ENCODE results near the gene ABLIM3. TPM values are rescaled to one million over a fixed set of nuclear protein-coding genes. Genes with fewer than 3 reads are reported as not detected.
"Not testable (repeated sequence)": the region's sequence is repeated elsewhere in the genome, so short reads cannot be mapped to it uniquely, and the experiment has no call there.

Gene ABLIM3
- total RNA-seq, 2 experiments from 2014 or later, result not detected

DNA sequence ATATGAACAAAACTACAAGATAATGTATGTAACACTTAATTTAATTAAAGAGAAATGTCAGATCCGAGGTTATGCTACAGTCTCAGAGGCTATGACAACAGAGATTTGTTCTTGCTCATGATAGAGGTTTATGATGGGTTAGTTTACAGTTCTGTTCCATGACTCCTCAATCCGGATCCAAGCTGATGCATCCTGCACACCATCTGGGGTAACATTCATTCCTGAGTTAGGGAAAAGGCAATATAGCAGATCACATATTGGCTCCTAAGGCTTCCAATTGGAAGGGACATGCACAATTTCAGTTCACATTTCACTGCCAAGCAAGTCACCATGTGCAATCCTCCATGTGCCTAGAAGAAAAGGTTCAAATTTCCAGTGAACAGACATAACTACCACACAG is 40.4 kb downstream of the ABLIM3 start:
- H3K4me3 Mint-ChIP-seq, result no peak overlapping the region
- ChIA-PET CTCF (interaction anchor here (1.5 kb wide), 1 partner anchor 41 kb away, joined by 4 read pairs; the partner anchor contains the start of gene ABLIM3), POLR2A (no interaction called here)
- DNase-seq, result no peak
- H3K27ac Mint-ChIP-seq, result no peak overlapping the region
- no peak for ATAC-seq
- no peaks in the 10 kb centered on the region for H3K36me3 Mint-ChIP-seq (ENCODE audit: low read depth)
- H3K4me1 Mint-ChIP-seq (ENCODE audit: low read depth), result no peaks in the 10 kb centered on the region
- no peaks in the 10 kb centered on the region for H3K9me3 Mint-ChIP-seq (ENCODE audit: insufficient read depth)
- H3K27me3 Mint-ChIP-seq (ENCODE audit: low read depth), result peaks cover 21% of the 10 kb centered on the region

DNA sequence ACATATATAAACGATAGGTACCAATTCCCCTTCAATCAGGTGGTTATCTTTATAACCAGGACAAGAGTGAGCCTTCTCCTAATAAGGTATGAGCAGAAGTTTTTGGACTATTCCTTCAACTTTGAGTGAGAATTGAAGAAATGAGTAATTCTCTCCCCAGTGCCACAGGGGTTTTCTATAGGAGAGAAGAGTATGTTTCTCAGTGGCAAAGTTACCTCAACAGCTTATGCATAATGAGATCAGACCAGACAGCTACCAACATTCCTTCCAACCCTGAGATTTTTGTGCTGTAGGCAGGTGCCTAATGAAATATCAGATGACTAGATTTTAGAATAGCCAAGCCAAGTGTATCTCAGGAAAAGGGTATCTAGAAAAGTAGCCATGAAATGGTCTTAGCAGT is 40.9 kb downstream of the ABLIM3 start:
- Mint-ChIP-seq H3K9me3 (ENCODE audit: insufficient read depth) (no peaks in the 10 kb centered on the region), H3K36me3 (ENCODE audit: low read depth) (no peaks in the 10 kb centered on the region), H3K4me1 (ENCODE audit: low read depth) (no peaks in the 10 kb centered on the region), H3K4me3 (no peak overlapping the region), H3K27me3 (ENCODE audit: low read depth) (peaks cover 21% of the 10 kb centered on the region), H3K27ac (no peak overlapping the region)
- ChIA-PET CTCF (interaction anchor here (1.5 kb wide), 1 partner anchor 41 kb away, joined by 4 read pairs; the partner anchor contains the start of gene ABLIM3), POLR2A (no interaction called here)
- DNase-seq, result no peak
- no peak for ATAC-seq

DNA sequence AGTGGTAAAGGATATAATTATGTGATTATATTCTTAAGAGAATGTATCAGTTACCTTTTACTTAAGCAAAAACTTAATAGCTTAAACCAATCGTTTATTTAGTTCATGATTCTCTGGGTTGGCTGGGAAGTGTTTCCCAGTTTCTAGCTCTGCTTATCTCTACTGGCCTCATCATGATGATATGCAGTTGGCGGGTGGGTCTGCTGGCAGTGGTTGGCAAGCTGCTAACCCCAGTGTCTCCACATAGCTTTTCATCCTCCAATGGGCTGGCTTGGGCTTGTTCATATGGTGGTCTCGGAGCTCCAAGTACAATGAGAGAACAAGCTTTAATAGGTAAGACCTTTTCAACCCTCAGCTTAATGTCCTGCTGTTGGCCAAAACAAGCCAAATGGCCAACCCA is 43.8 kb downstream of the ABLIM3 start:
- H3K27me3 Mint-ChIP-seq (ENCODE audit: low read depth), result peaks cover 23% of the 10 kb centered on the region
- ATAC-seq, result no peak
- no peak overlapping the region for H3K4me3 Mint-ChIP-seq
- ChIA-PET POLR2A (no interaction called here), CTCF (interaction anchor here (1.5 kb wide), 1 partner anchor 44 kb away, joined by 6 read pairs; the partner anchor contains the start of gene ABLIM3)
- H3K36me3 Mint-ChIP-seq (ENCODE audit: low read depth), result no peaks in the 10 kb centered on the region
- H3K4me1 Mint-ChIP-seq (ENCODE audit: low read depth), result no peaks in the 10 kb centered on the region
- DNase-seq, result no peak
- no peak overlapping the region for H3K27ac Mint-ChIP-seq
- no peaks in the 10 kb centered on the region for H3K9me3 Mint-ChIP-seq (ENCODE audit: insufficient read depth)

DNA sequence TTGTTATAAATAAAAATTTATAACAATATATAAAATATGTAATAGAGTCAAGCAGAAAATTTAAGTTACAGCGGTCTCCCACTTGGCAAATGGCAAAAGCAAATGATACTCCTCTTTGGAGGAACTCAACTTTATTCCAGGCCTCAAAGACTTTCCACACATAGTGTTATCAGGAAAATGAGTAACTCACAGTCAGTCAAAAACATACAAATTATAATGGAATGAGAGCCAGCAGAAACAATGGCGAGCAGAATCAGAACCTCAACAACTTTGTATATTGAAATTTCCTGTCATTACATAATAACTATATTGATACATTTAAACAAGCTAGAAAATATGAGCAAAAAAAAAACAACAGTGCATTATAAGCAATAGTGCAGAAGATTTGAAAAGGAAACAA is 45.2 kb downstream of the ABLIM3 start:
- H3K9me3 Mint-ChIP-seq (ENCODE audit: insufficient read depth), result no peaks in the 10 kb centered on the region
- no peaks in the 10 kb centered on the region for H3K4me1 Mint-ChIP-seq (ENCODE audit: low read depth)
- H3K36me3 Mint-ChIP-seq (ENCODE audit: low read depth), result no peaks in the 10 kb centered on the region
- DNase-seq (no peak), ATAC-seq (no peak)
- H3K27ac Mint-ChIP-seq, result no peak overlapping the region
- peaks cover 16% of the 10 kb centered on the region for H3K27me3 Mint-ChIP-seq (ENCODE audit: low read depth)
- ChIA-PET CTCF (no interaction called here), POLR2A (no interaction called here)
- no peak overlapping the region for H3K4me3 Mint-ChIP-seq

DNA sequence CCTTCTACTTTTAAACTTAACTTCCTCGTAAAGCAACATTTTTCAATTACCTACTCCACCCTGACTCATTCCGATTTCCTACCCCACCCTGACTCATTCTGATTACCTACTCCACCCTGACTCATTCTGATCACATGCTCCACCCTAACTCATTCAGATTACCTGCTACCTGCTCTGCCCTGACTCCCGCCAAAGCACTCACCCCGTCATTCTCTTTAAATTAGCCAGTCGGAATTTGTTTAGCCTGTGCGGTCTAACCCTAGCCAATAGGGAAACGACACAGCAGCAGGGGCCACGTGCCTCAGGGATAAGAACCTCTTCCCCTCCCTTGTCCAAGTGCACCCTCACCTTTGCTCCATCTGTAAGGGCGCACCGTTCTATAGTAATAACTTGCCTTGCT is 46.3 kb downstream of the ABLIM3 start:
- H3K27ac Mint-ChIP-seq; H3K36me3 Mint-ChIP-seq (ENCODE audit: low read depth): not testable (repeated sequence)

DNA sequence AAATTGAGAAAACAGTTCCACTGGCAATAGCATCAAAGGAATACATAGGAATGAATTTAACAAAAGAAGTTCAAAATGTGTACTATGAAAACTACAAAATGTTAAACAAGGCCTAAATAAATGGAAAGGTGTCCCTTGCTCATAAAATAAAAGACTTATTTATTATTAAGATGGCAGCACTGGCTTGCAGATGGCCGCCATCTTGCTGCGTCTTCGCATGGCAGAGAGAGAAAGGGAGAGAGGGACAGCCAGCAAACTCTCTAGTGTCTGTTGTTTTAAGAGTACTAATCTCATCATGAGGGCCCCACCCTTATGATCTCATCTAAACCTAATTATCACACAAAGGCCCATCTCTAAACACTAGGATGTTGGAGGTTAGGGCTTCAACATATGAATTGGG is 47.1 kb downstream of the ABLIM3 start:
- no peak overlapping the region for H3K4me3 Mint-ChIP-seq
- peaks cover 11% of the 10 kb centered on the region for H3K27me3 Mint-ChIP-seq (ENCODE audit: low read depth)
- POLR2A ChIA-PET, result no interaction called here
- DNase-seq, result no peak
- H3K27ac Mint-ChIP-seq, result no peak overlapping the region
- no peaks in the 10 kb centered on the region for H3K4me1 Mint-ChIP-seq (ENCODE audit: low read depth)
- H3K36me3 Mint-ChIP-seq (ENCODE audit: low read depth), result no peaks in the 10 kb centered on the region
- ATAC-seq, result no peak
- CTCF ChIA-PET, result no interaction called here
- H3K9me3 Mint-ChIP-seq (ENCODE audit: insufficient read depth), result no peaks in the 10 kb centered on the region

More for the DNA sequence above, 46.3 kb downstream of the ABLIM3 start:
- CTCF ChIA-PET; POLR2A ChIA-PET; DNase-seq; H3K4me3 Mint-ChIP-seq; ATAC-seq; H3K9me3 Mint-ChIP-seq (ENCODE audit: insufficient read depth); H3K4me1 Mint-ChIP-seq (ENCODE audit: low read depth): not testable (repeated sequence)
- peaks cover 11% of the 10 kb centered on the region for H3K27me3 Mint-ChIP-seq (ENCODE audit: low read depth)

DNA sequence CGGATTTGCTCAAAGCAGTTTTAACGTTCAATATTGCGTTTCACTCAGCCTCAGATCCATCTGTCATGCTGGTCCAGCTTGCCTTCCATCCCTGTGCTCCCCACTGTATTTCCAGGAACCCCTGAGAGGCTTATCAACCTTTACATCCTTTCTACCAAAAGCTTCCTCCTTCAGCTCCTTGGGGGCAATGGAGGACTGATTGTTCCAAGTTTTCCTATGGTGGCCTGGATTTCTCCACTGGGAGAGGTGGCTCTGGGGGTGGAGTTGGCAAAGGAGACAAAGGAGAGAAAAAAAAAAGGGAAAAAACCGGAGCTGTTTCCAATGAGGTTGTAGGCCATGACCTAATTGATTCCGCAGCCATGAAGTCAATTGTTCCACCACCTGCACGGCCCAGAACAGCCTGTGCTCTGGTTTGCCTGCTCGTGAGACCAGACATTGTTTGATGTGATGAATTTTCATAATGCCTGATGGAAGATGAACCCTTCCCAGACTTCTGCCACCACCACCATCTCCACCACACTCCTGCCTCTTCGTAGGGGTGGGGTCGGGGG is 54.1 kb downstream of the ABLIM3 start:
- ChIA-PET CTCF (no interaction called here), POLR2A (no interaction called here)
- Mint-ChIP-seq H3K27me3 (ENCODE audit: low read depth) (peaks cover 8% of the 10 kb centered on the region), H3K4me1 (ENCODE audit: low read depth) (no peaks in the 10 kb centered on the region), H3K9me3 (ENCODE audit: insufficient read depth) (no peaks in the 10 kb centered on the region), H3K4me3 (no peak overlapping the region), H3K27ac (no peak overlapping the region), H3K36me3 (ENCODE audit: low read depth) (no peaks in the 10 kb centered on the region)
- DNase-seq (no peak), ATAC-seq (no peak)

DNA sequence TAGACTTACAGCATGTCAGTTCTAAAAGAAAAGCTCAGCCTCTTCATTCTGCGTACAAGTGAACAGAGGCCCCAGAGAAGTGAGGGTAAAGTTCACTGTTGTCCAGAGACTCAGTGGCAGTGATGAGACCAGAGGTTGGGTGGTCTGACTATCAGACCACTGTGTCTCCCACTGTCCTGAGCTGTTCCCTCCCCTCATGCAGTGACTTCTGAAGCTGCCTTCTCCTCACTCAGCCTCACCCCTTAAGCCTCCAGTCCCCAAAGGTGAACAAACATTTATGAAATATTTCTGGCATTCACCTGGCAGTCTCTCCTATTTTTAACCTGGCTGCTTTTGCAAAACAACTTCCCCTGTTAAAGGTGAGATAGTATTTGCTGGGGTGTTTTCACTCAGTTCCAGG is 54.7 kb downstream of the ABLIM3 start:
- ATAC-seq (no peak), DNase-seq (no peak)
- Mint-ChIP-seq H3K9me3 (ENCODE audit: insufficient read depth) (no peaks in the 10 kb centered on the region), H3K27me3 (ENCODE audit: low read depth) (peaks cover 8% of the 10 kb centered on the region), H3K36me3 (ENCODE audit: low read depth) (no peaks in the 10 kb centered on the region), H3K27ac (no peak overlapping the region), H3K4me1 (ENCODE audit: low read depth) (no peaks in the 10 kb centered on the region), H3K4me3 (no peak overlapping the region)
- ChIA-PET CTCF (no interaction called here), POLR2A (no interaction called here)

DNA sequence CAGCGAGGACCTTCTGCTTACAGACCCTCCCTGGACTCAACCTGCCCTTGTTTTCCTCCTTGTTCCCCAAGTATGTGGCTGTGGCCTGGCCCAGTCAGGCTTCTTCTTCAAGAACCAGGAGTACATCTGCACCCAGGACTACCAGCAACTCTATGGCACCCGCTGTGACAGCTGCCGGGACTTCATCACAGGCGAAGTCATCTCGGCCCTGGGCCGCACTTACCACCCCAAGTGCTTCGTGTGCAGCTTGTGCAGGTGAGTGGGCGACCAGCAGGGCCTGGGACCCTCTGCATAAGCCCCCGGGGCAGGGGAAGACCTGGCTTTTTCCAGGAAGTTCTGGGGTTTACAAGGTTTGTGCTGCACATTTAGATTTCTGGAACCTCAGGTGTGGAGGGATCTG is 56.9 kb downstream of the ABLIM3 start:
- CTCF ChIA-PET, result no interaction called here
- ATAC-seq, result no peak

DNA sequence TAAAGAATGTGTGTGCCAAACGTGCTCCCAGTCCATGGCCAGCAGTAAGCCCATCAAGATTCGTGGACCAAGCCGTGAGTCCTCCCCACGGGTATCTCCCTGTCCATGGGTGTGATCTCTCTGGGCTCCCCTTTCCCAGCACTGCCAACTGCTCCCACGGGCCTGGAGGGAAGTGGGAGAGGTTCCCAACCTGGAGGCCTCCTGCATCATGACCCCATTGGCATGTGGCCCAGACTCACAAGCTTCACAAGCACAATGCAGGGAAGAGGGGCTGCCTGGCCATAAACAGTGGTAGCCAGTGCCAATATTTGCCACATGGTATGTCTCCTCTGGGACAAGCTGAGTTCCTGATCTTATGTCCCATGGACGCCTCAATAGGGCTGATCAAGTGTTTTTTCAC is 59.1 kb downstream of the ABLIM3 start:
- ATAC-seq, result no peak
- CTCF ChIA-PET, result no interaction called here
- POLR2A ChIA-PET, result no interaction called here
- H3K27me3 Mint-ChIP-seq (ENCODE audit: low read depth), result peaks cover under 1% of the 10 kb centered on the region
- no peak for DNase-seq
- H3K4me3 Mint-ChIP-seq, result no peak overlapping the region
- H3K4me1 Mint-ChIP-seq (ENCODE audit: low read depth), result no peaks in the 10 kb centered on the region
- H3K9me3 Mint-ChIP-seq (ENCODE audit: insufficient read depth), result no peaks in the 10 kb centered on the region
- H3K36me3 Mint-ChIP-seq (ENCODE audit: low read depth), result no peaks in the 10 kb centered on the region
- H3K27ac Mint-ChIP-seq, result no peak overlapping the region

More for the DNA sequence above, 56.9 kb downstream of the ABLIM3 start:
- POLR2A ChIA-PET, result no interaction called here
- H3K27me3 Mint-ChIP-seq (ENCODE audit: low read depth), result peaks cover 8% of the 10 kb centered on the region
- no peaks in the 10 kb centered on the region for H3K4me1 Mint-ChIP-seq (ENCODE audit: low read depth)
- H3K36me3 Mint-ChIP-seq (ENCODE audit: low read depth), result no peaks in the 10 kb centered on the region
- no peaks in the 10 kb centered on the region for H3K9me3 Mint-ChIP-seq (ENCODE audit: insufficient read depth)
- no peak overlapping the region for H3K4me3 Mint-ChIP-seq
- DNase-seq, result no peak
- no peak overlapping the region for H3K27ac Mint-ChIP-seq

DNA sequence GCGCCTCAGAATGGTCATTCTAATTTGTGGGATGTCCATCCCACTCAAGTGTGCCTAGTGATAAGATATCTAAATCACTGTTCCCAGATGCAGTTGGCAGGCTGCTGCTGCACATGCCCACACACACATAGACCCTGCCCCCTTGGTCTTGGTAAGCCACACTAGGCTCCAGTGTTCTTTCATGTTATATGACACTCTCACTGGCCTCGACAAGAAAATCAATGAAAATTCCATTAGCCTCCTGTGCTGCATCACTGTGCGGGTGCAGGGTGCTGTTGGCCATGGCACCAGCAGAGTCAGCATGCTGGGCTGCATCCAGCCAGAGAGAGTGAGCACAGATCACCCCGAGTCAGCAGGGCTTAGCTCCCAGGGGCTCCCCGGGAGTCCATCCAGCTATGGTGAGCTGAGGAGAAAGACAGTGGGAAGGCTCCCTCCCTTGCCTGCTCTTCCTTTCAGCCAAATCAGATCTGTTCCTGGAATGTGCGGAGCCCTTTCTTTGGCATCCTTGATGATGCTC is 59.9 kb downstream of the ABLIM3 start:
- no peak for DNase-seq
- POLR2A ChIA-PET, result no interaction called here
- no peak for ATAC-seq
- no peaks in the 10 kb centered on the region for H3K4me1 Mint-ChIP-seq (ENCODE audit: low read depth)
- no peaks in the 10 kb centered on the region for H3K9me3 Mint-ChIP-seq (ENCODE audit: insufficient read depth)
- H3K36me3 Mint-ChIP-seq (ENCODE audit: low read depth), result no peaks in the 10 kb centered on the region
- no peak overlapping the region for H3K27ac Mint-ChIP-seq
- no peak overlapping the region for H3K4me3 Mint-ChIP-seq
- CTCF ChIA-PET, result no interaction called here
- H3K27me3 Mint-ChIP-seq (ENCODE audit: low read depth), result no peaks in the 10 kb centered on the region

DNA sequence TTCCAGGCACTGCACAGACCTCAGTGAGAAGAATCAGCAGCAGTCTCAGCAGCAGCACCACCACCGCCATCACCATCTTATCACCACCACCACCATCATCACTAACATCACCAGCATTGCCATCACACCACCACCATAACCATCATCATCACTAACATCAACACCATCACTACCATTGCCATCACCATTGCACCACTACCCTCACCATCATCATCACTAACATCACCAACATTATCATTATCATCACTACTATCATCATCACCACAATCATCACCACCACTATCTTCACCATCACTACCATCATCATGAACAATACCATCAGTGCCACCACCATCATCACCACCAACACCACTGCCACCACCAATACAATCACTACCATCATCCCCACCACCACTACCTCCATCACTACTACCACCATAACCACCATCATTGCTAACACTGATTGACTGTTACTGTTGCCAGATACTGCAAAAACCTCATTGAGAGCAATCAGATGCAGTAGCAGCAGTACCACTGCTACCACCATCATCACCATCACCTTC is 61.7 kb downstream of the ABLIM3 start:
- Mint-ChIP-seq H3K4me3 (no peak overlapping the region), H3K36me3 (ENCODE audit: low read depth) (no peaks in the 10 kb centered on the region), H3K4me1 (ENCODE audit: low read depth) (no peaks in the 10 kb centered on the region), H3K27me3 (ENCODE audit: low read depth) (no peaks in the 10 kb centered on the region), H3K27ac (no peak overlapping the region), H3K9me3 (ENCODE audit: insufficient read depth) (no peaks in the 10 kb centered on the region)
- DNase-seq (no peak), ATAC-seq (no peak)
- ChIA-PET POLR2A (no interaction called here), CTCF (no interaction called here)

DNA sequence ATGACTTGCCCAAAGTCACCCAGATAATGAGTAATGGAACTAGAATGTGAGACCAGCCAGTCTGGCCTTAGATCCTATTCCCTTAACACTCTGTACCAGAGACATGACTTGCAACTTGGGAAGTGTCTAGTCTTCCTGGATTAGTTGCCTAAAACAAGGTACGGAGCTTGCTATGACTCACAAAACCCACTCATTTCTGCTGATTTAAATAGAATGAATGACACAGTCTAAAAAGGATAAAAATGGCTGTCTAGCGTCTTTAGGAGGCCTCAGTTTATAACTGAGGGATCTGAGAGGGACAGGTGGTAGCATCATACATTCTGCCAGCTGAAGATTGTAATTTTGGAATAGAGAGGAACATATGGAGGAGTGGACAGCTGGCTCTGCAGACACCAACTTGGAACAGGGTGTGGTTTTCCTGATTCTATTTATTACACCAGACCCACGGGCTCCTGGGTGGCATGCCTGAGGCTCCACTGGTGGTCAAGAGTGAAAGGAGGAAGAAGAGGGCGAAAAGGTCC is 62.7 kb downstream of the ABLIM3 start:
- H3K27me3 Mint-ChIP-seq (ENCODE audit: low read depth), result no peaks in the 10 kb centered on the region
- H3K27ac Mint-ChIP-seq, result no peak overlapping the region
- DNase-seq (no peak), ATAC-seq (no peak)
- no peaks in the 10 kb centered on the region for H3K36me3 Mint-ChIP-seq (ENCODE audit: low read depth)
- ChIA-PET CTCF (no interaction called here), POLR2A (no interaction called here)
- no peaks in the 10 kb centered on the region for H3K4me1 Mint-ChIP-seq (ENCODE audit: low read depth)
- H3K4me3 Mint-ChIP-seq, result no peak overlapping the region
- no peaks in the 10 kb centered on the region for H3K9me3 Mint-ChIP-seq (ENCODE audit: insufficient read depth)

Measured in activated CD8-positive, alpha-beta T cell treated with anti-CD3 and anti-CD28 coated beads, Interleukin-2, amount 10 ng/mL, durations not matched to agents 7 days and 5 days (primary cell).